ENCODE data around the gene LIME1. TPM values are rescaled to one million over a fixed set of nuclear protein-coding genes. Genes with fewer than 3 reads are reported as not detected.

LIME1 gene
- total and polyA plus RNA-seq, 2 of the 8 experiments (the other 6 are each of a cell fraction or from before 2014, with no cell fraction given), result 4.5 to 5.9 TPM

GRCh38 chr20:63737695-63737944 lies 1.2 kb downstream of the LIME1 start:
- ChIA-PET CTCF (ENCODE audit: partially characterized antibody) (interaction anchor here (0.7 to 2.6 kb wide), 6 partner anchors 11 to 203 kb away, joined by 3 to 7 read pairs (median 4); partner anchors contain the start of gene PTK6), POLR2A (ENCODE audit: partially characterized antibody) (interaction anchor here (0.9 to 3.0 kb wide), 15 partner anchors 10 to 243 kb away, joined by 3 to 16 read pairs (median 5); partner anchors contain the start of genes ARFRP1 and ZGPAT)
- no peak overlapping the region for H3K23ac ChIP-seq (ENCODE audit: insufficient read length)
- H3K4ac ChIP-seq (replicated peaks; ENCODE audit: insufficient read length, low read depth, low read length), result no peak overlapping the region
- H2BK15ac ChIP-seq (ENCODE audit: low read length), result no peak overlapping the region
- no peak overlapping the region for H2AK5ac ChIP-seq (ENCODE audit: low read depth, low read length)
- peaks cover 4 to 31% of the 10 kb centered on the region in 2 experiments for H4K20me1 ChIP-seq (replicated peaks in 1 of 2; ENCODE audit: control insufficient read depth in 1 of 2, insufficient read depth in 2 of 2, low read length in 2 of 2)
- H3K27me3 ChIP-seq (replicated peaks in 1 of 4; ENCODE audit: control insufficient read depth in 3 of 4, extremely low read depth in 1 of 4, insufficient read depth in 3 of 4, low read length in 3 of 4), result peaks cover 0 to 12% (median 8%) of the 10 kb centered on the region in 4 experiments; a peak in 4 of 7 replicates
- peaks cover 8% of the 10 kb centered on the region for H3K79me1 ChIP-seq (ENCODE audit: low read depth, low read length)
- H2BK20ac ChIP-seq (ENCODE audit: low read length), result no peak overlapping the region
- no peak overlapping the region for H3K9ac ChIP-seq (replicated peaks in 1 of 4; ENCODE audit: extremely low read depth in 1 of 4, low read depth in 3 of 4, low read length in 3 of 4)
- no peaks in the 10 kb centered on the region; a peak in 1 of 4 replicates for H3K9me3 ChIP-seq (ENCODE audit: insufficient read depth in 2 of 2, low read depth in 1 of 2, low read length in 1 of 2)
- peak overlapping the region; percentile 71 to 95 for H3K4me2 ChIP-seq (ENCODE audit: insufficient read depth in 1 of 2, low read depth in 2 of 2, low read length in 2 of 2)
- H4K5ac ChIP-seq (ENCODE audit: insufficient read length, low read depth, low read length), result no peak overlapping the region
- H3K23me2 ChIP-seq (ENCODE audit: low read depth, low read length), result peaks cover 15% of the 10 kb centered on the region
- H3K79me2 ChIP-seq (ENCODE audit: control insufficient read depth in 1 of 2, insufficient read depth in 2 of 2, low read length in 2 of 2), result peaks cover 0 to 4% of the 10 kb centered on the region in 2 experiments; a peak in 1 of 4 replicates
- no peak overlapping the region for H3K27ac ChIP-seq (ENCODE audit: low read depth, low read length)
- FAIRE-seq (no peak), DNase-seq (ENCODE audit: low read depth in 1 of 2, low spot score in 2 of 2) (peak in 1 of 2 experiments; percentile 57)
- peaks cover 0 to 21% (median 6%) of the 10 kb centered on the region in 4 experiments; a peak in 5 of 8 replicates for H3K36me3 ChIP-seq (ENCODE audit: control insufficient read depth in 2 of 4, insufficient read depth in 4 of 4, low read length in 3 of 4)
- H2BK12ac ChIP-seq (ENCODE audit: low read depth, low read length), result no peak overlapping the region
- H3K4me1 ChIP-seq (replicated peaks in 1 of 4; ENCODE audit: control insufficient read depth in 3 of 4, insufficient read depth in 4 of 4, low read length in 3 of 4), result peaks cover 0 to 20% (median 11%) of the 10 kb centered on the region in 4 experiments; a peak in 6 of 7 replicates
- no peak overlapping the region for H2BK5ac ChIP-seq (ENCODE audit: low read depth, low read length)
- H2AFZ ChIP-seq (ENCODE audit: low read length), result no peak overlapping the region
- no peak overlapping the region for H3K18ac ChIP-seq (ENCODE audit: extremely low read depth, low read length)
- peak overlapping the region; percentile 25 to 68 (median 30); a peak in 7 of 8 replicates for H3K4me3 ChIP-seq (ENCODE audit: extremely low read depth in 1 of 4, insufficient read depth in 2 of 4, low read depth in 3 of 4, low read length in 4 of 4)
- H4K91ac ChIP-seq (replicated peaks; ENCODE audit: insufficient read length, low read length), result no peak overlapping the region
- H2BK120ac ChIP-seq (replicated peaks; ENCODE audit: low read depth, low read length), result no peak overlapping the region
- H3K56ac ChIP-seq (replicated peaks; ENCODE audit: insufficient read length, low read depth, low read length), result no peak overlapping the region
- WGBS, 2 experiments (ENCODE audit: extremely low coverage in 1 of 2, insufficient coverage in 1 of 2, insufficient read length in 1 of 2, insufficient replicate concordance in 2 of 2, low coverage in 1 of 2, low lambda C conversion rate in 2 of 2, missing lambda C conversion rate in 1 of 2), result 0% methylated on average over 12 of the region's 26 CpGs; no CpG with 5 or more reads in 1 of the 2 experiments
- no peak overlapping the region for H3K14ac ChIP-seq (ENCODE audit: insufficient read length)
- no peak overlapping the region; the same call in 1 of the 2 replicates for H4K8ac ChIP-seq (ENCODE audit: extremely low read depth, insufficient read depth, low read length)
- TF ChIP-seq TAF1 (IDR thresholded peaks at IDR 0.05; ENCODE audit: low read depth, low read length) (no peak), CTBP2 (IDR thresholded peaks at IDR 0.05; ENCODE audit: borderline replicate concordance, insufficient read depth, insufficient read length, low read length) (no peak), ASH2L (IDR thresholded peaks at IDR 0.05; ENCODE audit: low read length) (no peak), E2F6 (IDR thresholded peaks at IDR 0.05) (peak; percentile 90), SP4 (IDR thresholded peaks at IDR 0.05; ENCODE audit: low read length) (no peak), KDM4A (IDR thresholded peaks at IDR 0.05; ENCODE audit: low read depth, low read length, severe bottlenecking) (no peak), TAF7 (optimal IDR thresholded peaks at IDR 0.05; ENCODE audit: borderline replicate concordance, low read depth, low read length) (no peak), FOSL1 (IDR thresholded peaks at IDR 0.05; ENCODE audit: insufficient read depth, low read depth, low read length) (no peak), RXRA (IDR thresholded peaks at IDR 0.05; ENCODE audit: insufficient read depth, low read depth, low read length) (no peak), KDM1A (IDR thresholded peaks at IDR 0.05; ENCODE audit: borderline replicate concordance, low read length) (no peak), RNF2 (IDR thresholded peaks at IDR 0.05; ENCODE audit: borderline replicate concordance, low read depth, low read length, missing control alignments, poor library complexity, severe bottlenecking) (no peak), BACH1 (IDR thresholded peaks at IDR 0.05; ENCODE audit: low read length) (no peak), RFX5 (IDR thresholded peaks at IDR 0.05; ENCODE audit: borderline replicate concordance, low read depth, low read length) (no peak)
